ENCODE measurements around the gene RHOC. TPM values are rescaled to one million over a fixed set of nuclear protein-coding genes. Genes with fewer than 3 reads are reported as not detected.

RHOC gene
- total RNA-seq, 2 donors from 2014 or later, result 168 to 171 TPM

GRCh38 chr1:112674986-112675727 lies 31.8 kb downstream of the RHOC start:
- Histone ChIP-seq H3K36me3 (ENCODE audit: control insufficient read depth, insufficient read depth, low read length) (peaks cover 25% of the 10 kb centered on the region), H3K9ac (ENCODE audit: extremely low read depth, low read length, poor library complexity, severe bottlenecking) (peak overlapping the region; percentile 82), H3K4me1 (ENCODE audit: control insufficient read depth, insufficient read depth, low read length) (no peaks in the 10 kb centered on the region), H3K9me3 (ENCODE audit: control insufficient read depth, low read length) (no peaks in the 10 kb centered on the region), H3K4me3 (ENCODE audit: low read length) (peak overlapping the region; percentile 77), H3K27ac (ENCODE audit: low read depth, low read length) (no peak overlapping the region), H3K27me3 (ENCODE audit: control insufficient read depth, insufficient read depth, low read length, poor library complexity, severe bottlenecking) (no peaks in the 10 kb centered on the region)
- Mint-ChIP-seq H3K27me3 (ENCODE audit: insufficient read depth) (peaks cover 14% of the 10 kb centered on the region), H3K4me1 (peaks cover 28% of the 10 kb centered on the region), H3K4me3 (peak overlapping the region; percentile 93), H3K36me3 (ENCODE audit: low read depth) (peaks cover 30% of the 10 kb centered on the region), H3K27ac (peak overlapping the region; percentile 93), H3K9me3 (peaks cover 3% of the 10 kb centered on the region)
- TF ChIP-seq, protein P1, sequence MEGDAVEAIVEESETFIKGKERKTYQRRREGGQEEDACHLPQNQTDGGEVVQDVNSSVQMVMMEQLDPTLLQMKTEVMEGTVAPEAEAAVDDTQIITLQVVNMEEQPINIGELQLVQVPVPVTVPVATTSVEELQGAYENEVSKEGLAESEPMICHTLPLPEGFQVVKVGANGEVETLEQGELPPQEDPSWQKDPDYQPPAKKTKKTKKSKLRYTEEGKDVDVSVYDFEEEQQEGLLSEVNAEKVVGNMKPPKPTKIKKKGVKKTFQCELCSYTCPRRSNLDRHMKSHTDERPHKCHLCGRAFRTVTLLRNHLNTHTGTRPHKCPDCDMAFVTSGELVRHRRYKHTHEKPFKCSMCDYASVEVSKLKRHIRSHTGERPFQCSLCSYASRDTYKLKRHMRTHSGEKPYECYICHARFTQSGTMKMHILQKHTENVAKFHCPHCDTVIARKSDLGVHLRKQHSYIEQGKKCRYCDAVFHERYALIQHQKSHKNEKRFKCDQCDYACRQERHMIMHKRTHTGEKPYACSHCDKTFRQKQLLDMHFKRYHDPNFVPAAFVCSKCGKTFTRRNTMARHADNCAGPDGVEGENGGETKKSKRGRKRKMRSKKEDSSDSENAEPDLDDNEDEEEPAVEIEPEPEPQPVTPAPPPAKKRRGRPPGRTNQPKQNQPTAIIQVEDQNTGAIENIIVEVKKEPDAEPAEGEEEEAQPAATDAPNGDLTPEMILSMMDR (conservative IDR thresholded peaks at IDR 0.05), result peak; percentile 27
- 0% methylated on average over 68 of the region's 68 CpGs; no CpG with 5 or more reads in 1 of the 2 experiments for WGBS, 2 experiments (ENCODE audit: insufficient coverage in 1 of 2, insufficient read length in 1 of 2)
- DNase-seq, result peak; percentile 87

DNA sequence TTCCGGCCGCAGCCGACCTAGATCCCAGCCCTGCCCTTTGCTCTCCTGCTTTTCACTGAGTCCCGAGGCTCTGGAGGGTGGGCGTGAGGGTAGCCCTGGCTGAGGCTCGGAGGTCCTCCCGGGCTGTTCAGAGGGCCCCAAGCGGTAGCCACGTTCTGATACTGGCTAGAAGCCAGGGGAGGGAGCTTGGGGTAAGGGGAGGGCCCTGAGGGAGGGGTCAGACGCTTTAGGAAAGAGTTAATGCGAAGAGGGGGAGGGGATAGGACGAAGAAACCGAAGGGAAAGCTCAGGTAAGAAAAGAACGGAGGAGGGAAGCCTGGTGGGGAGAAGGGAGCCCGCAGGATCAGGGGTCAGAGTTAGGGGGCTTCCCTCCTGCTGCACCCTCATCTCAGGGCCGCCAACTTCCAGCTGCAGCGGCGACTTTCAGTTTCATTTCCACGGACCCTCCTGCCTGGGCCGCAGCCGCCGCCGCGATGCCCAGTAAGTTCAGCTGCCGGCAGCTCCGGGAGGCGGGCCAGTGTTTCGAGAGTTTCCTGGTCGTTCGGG lies 32.4 kb downstream of the RHOC start, which contains the start of gene MOV10:
MOV10 (plus strand) TSS at position 220 of the 546 bp plus-strand sequence; CDS start at position 474, 254 bp downstream.
- Mint-ChIP-seq H3K36me3 (ENCODE audit: low read depth) (peaks cover 33% of the 10 kb centered on the region), H3K4me1 (peaks cover 28% of the 10 kb centered on the region), H3K9me3 (no peaks in the 10 kb centered on the region), H3K27me3 (ENCODE audit: insufficient read depth) (peaks cover 14% of the 10 kb centered on the region), H3K27ac (peak within 1 kb of the TSS; percentile 93), H3K4me3 (peak within 1 kb of the TSS; percentile 93)
- no peaks in the 10 kb centered on the region for H3K4me1 ChIP-seq (ENCODE audit: control insufficient read depth, insufficient read depth, low read length)
- peak within 1 kb of the TSS; percentile 77 for H3K4me3 ChIP-seq (ENCODE audit: low read length)
- WGBS, 2 experiments (ENCODE audit: insufficient coverage in 1 of 2, insufficient read length in 1 of 2), result 0% methylated on average over 15 to 30 of the region's 30 CpGs
- H3K27me3 ChIP-seq (ENCODE audit: control insufficient read depth, insufficient read depth, low read length, poor library complexity, severe bottlenecking), result no peaks in the 10 kb centered on the region
- DNase-seq, result peak; percentile 89
- H3K9me3 ChIP-seq (ENCODE audit: control insufficient read depth, low read length), result no peaks in the 10 kb centered on the region
- H3K9ac ChIP-seq (ENCODE audit: extremely low read depth, low read length, poor library complexity, severe bottlenecking), result peak within 1 kb of the TSS; percentile 82
- H3K36me3 ChIP-seq (ENCODE audit: control insufficient read depth, insufficient read depth, low read length), result peaks cover 31% of the 10 kb centered on the region
- H3K27ac ChIP-seq (ENCODE audit: low read depth, low read length), result peak within 1 kb of the TSS; percentile 9
- TF ChIP-seq, protein P1 (conservative IDR thresholded peaks at IDR 0.05), result no peak

DNA sequence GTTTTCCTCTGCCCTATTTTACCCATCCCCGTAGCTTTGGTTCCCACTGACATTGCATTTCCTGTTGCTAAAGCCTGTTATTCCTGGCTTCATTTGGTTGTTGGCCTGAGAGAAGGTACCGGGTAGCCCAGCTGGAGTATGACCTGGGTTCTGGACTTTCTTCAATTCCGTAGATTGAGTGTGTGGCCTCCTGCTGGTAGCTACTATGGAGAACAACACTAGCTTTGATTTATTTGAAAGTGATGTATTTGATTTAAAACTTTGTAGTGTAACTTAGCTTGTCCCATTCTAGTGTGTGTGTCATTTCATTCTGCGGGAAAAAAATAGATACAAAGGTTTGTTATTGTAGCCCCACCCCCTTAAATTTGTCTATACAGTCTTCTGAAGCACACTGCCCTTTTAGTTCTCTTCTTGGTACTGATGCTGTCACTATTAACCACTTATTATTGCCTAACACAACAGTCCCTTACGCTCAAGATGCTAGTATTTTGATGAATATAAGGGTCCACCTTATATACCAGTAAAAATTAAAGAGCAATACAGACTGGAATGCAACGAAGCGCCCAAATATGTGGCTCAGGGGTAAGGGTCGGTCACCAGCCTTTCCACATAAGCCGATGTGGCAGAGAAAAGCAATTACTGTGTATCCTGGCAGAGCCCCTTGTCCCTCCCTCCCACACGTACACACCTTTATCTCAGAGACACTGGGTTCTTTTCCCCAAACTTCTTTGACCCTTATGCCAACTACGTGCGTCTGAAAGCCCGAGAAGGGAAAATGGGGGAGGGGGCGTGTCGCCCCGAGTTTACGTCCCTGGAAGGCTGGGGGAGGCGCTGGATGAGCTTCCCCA lies 33.1 kb downstream of the RHOC start:
- Histone ChIP-seq H3K9ac (ENCODE audit: extremely low read depth, low read length, poor library complexity, severe bottlenecking) (peak overlapping the region; percentile 82), H3K36me3 (ENCODE audit: control insufficient read depth, insufficient read depth, low read length) (peaks cover 38% of the 10 kb centered on the region), H3K27ac (ENCODE audit: low read depth, low read length) (no peak overlapping the region), H3K4me1 (ENCODE audit: control insufficient read depth, insufficient read depth, low read length) (no peaks in the 10 kb centered on the region), H3K9me3 (ENCODE audit: control insufficient read depth, low read length) (no peaks in the 10 kb centered on the region), H3K27me3 (ENCODE audit: control insufficient read depth, insufficient read depth, low read length, poor library complexity, severe bottlenecking) (no peaks in the 10 kb centered on the region), H3K4me3 (ENCODE audit: low read length) (peak overlapping the region; percentile 77)
- WGBS, 2 experiments (ENCODE audit: insufficient coverage in 1 of 2, insufficient read length in 1 of 2), result 30 to 33% methylated on average over 12 to 18 of the region's 18 CpGs
- H3K27me3 Mint-ChIP-seq (ENCODE audit: insufficient read depth), result peaks cover 14% of the 10 kb centered on the region
- peak overlapping the region; percentile 93 for H3K4me3 Mint-ChIP-seq
- H3K36me3 Mint-ChIP-seq (ENCODE audit: low read depth), result peaks cover 39% of the 10 kb centered on the region
- no peak for DNase-seq
- peak overlapping the region; percentile 91 for H3K27ac Mint-ChIP-seq
- TF ChIP-seq, protein P1 (conservative IDR thresholded peaks at IDR 0.05), result peak; percentile 68
- H3K4me1 Mint-ChIP-seq, result peaks cover 28% of the 10 kb centered on the region
- no peaks in the 10 kb centered on the region for H3K9me3 Mint-ChIP-seq
